NCI-H748 (cell line): Measurements from ENCODE around the gene MAN2B2.
"Not testable (repeated sequence)": the region's sequence is repeated elsewhere in the genome, so short reads cannot be mapped to it uniquely, and the experiment has no call there.

ENCODE experiments used
- DNase-seq: peaks from one replicate; lab custom pipeline; 2025; ENCODE audit not compliant: unreplicated experiment; lab: John Stamatoyannopoulos, UW

Gene MAN2B2

GRCh38 chr4:6640292-6641163 lies 65.5 kb downstream of the MAN2B2 start, which contains the start of gene MRFAP1:
MRFAP1 (plus strand) TSS chr4:6640685; CDS start chr4:6640863, 178 bp downstream.
- peak; percentile 94 for DNase-seq

GRCh38 chr4:6641164-6641970 lies 66.4 kb downstream of the MAN2B2 start:
- DNase-seq: peak; percentile 35

- no peak for DNase-seq
Measured at GRCh38 chr4:6641971-6642320, 67.0 kb downstream of the MAN2B2 start.

GRCh38 chr4:6643141-6643847 lies 68.3 kb downstream of the MAN2B2 start:
- no peak for DNase-seq

GRCh38 chr4:6644792-6645530 lies 70.0 kb downstream of the MAN2B2 start:
- DNase-seq: no peak

- DNase-seq: no peak
Measured at GRCh38 chr4:6647169-6647568, 72.2 kb downstream of the MAN2B2 start.

- DNase-seq: no peak
Measured at GRCh38 chr4:6647582-6648230, 72.7 kb downstream of the MAN2B2 start.

GRCh38 chr4:6649216-6649615 lies 74.2 kb downstream of the MAN2B2 start:
- DNase-seq: no peak

DNA sequence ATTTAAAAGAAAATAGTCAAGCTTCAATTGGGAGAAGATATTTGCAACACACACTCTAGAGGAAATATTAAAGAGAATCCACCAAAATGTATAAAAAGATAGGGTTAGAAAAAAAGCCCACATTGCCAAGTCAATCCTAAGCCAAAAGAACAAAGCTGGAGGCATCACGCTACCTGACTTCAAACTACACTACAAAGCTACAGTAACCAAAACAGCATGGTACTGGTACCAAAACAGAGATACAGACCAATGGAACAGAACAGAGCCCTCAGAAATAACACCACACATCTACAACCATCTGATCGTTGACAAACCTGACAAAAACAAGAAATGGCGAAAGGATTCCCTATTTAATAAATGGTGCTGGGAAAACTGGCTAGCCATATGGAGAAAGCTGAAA lies 79.2 kb downstream of the MAN2B2 start:
- DNase-seq: not testable (repeated sequence)

GRCh38 chr4:6655291-6655690 lies 80.3 kb downstream of the MAN2B2 start:
- DNase-seq: not testable (repeated sequence)

GRCh38 chr4:6655924-6656323 lies 80.9 kb downstream of the MAN2B2 start:
- DNase-seq: no peak

GRCh38 chr4:6657242-6658208 lies 82.5 kb downstream of the MAN2B2 start:
- DNase-seq: no peak

DNA sequence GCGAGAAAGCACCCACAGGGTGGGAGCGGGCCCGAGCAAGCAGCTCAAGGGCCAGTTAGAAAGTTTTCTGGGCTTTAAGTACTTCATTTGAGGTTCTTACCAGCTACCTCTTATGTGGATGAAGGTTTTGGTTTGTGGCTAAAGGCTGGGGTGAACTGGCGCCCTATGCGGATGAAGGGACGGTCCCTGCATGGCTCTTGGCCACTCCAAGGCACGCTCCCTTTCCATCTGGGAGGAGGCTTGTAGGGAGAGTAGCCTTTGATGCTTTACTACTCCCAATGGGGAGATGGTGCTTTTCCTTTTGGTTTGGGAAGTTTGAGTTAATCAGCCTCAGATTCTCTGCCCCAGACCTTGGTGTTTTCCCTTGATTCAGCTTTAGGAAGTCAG lies 83.2 kb downstream of the MAN2B2 start:
- DNase-seq: no peak

- no peak for DNase-seq
Measured at GRCh38 chr4:6658597-6659075, 83.6 kb downstream of the MAN2B2 start.

GRCh38 chr4:6659897-6660296 lies 84.9 kb downstream of the MAN2B2 start:
- DNase-seq: no peak

DNA sequence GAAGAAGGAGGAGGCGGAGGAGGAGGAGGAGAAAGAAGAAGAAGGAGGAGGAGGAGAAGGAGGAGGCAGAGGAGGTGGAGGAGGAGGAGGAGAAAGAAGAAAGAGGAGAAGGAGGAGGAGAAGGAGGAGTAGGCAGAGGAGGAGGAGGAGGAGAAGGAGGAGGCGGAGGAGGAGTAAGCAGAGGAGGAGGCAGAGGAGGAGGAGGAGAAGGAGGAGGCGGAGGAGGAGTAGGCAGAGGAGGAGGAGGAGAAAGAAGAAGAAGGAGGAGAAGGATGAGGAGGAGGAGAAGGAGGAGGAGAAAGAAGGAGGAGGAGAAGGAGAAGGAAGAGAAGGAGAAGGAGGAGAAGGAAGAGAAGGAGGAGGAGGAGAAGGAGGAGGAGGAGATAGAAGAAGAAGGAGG lies 85.4 kb downstream of the MAN2B2 start:
- no peak for DNase-seq

- no peak for DNase-seq
Measured at GRCh38 chr4:6662591-6662990, 87.6 kb downstream of the MAN2B2 start.

- DNase-seq: no peak
Measured at GRCh38 chr4:6663596-6664393, 88.8 kb downstream of the MAN2B2 start.
